Sigmoid colon (tissue), 4 donors: Measurements from ENCODE around the gene ENG.

ENCODE experiments used
- EP300 ChIP-seq, 4 donors: sonication (generic); formaldehyde crosslinking; IDR thresholded peaks; one replicate each; pipeline ENCODE4 v1.6.1; 2017; ENCODE audit warnings: antibody characterized with exemption in 4 of 4
- POLR2A ChIP-seq, 2 donors: fragments of 450-650 bp; IDR thresholded peaks; one replicate each; pipeline ENCODE4 v1.6.1; 2016; ENCODE audit warnings: antibody characterized with exemption in 2 of 2, mild to moderate bottlenecking in 2 of 2, moderate library complexity in 2 of 2
- TF ChIP-seq, protein P1 (sequence below), 4 experiments: fragments of 450-650 bp in 3 of 4; fragments of 200-600 bp in 1 of 4; IDR thresholded peaks; one replicate each; pipeline ENCODE4 v1.5.1; 2016 to 2019; ENCODE audit warnings: antibody characterized with exemption in 4 of 4, mild to moderate bottlenecking in 3 of 4, moderate library complexity in 2 of 4

- TF ChIP-seq, protein P1, sequence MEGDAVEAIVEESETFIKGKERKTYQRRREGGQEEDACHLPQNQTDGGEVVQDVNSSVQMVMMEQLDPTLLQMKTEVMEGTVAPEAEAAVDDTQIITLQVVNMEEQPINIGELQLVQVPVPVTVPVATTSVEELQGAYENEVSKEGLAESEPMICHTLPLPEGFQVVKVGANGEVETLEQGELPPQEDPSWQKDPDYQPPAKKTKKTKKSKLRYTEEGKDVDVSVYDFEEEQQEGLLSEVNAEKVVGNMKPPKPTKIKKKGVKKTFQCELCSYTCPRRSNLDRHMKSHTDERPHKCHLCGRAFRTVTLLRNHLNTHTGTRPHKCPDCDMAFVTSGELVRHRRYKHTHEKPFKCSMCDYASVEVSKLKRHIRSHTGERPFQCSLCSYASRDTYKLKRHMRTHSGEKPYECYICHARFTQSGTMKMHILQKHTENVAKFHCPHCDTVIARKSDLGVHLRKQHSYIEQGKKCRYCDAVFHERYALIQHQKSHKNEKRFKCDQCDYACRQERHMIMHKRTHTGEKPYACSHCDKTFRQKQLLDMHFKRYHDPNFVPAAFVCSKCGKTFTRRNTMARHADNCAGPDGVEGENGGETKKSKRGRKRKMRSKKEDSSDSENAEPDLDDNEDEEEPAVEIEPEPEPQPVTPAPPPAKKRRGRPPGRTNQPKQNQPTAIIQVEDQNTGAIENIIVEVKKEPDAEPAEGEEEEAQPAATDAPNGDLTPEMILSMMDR (IDR thresholded peaks at IDR 0.05) = no peak
- TF ChIP-seq EP300 (IDR thresholded peaks at IDR 0.05) (no peak), POLR2A (IDR thresholded peaks at IDR 0.05) (no peak)
These were observed 83.9 kb downstream of the ENG start for GRCh38 chr9:127770583-127770904.
